GM23338 (cell line): Measurements from ENCODE around the gene RASSF6. TPM values are rescaled to one million over a fixed set of nuclear protein-coding genes. Genes with fewer than 3 reads are reported as not detected.

ENCODE experiments used
- ATAC-seq: fragments of 200-7000 bp; cut with Tn5 transposase; 3 replicates; pipeline ENCODE4 v1.9.1; 2020
- DNase-seq: peaks from one replicate; pipeline ENCODE4 v3.0.0-alpha.2; 2015; ENCODE audit warnings: low spot score
- H2AFZ ChIP-seq: fragments of 200-600 bp; sonication (generic); 2 replicates; pipeline ENCODE4 v1.8.0; 2016; ENCODE audit warnings: antibody characterized with exemption, mild to moderate bottlenecking, moderate library complexity
- H3F3A ChIP-seq: fragments of 200-600 bp; sonication (generic); replicated peaks from 2 replicates; pipeline ENCODE4 v1.8.0; 2017; ENCODE audit warnings: antibody characterized with exemption, mixed run types, low read depth
- H3K27ac ChIP-seq: fragments of 200-600 bp; sonication (generic); 2 replicates; pipeline ENCODE4 v1.6.1; 2016; ENCODE audit warnings: low read depth
- H3K27me3 ChIP-seq: fragments of 200-600 bp; sonication (generic); 2 replicates; pipeline ENCODE4 v1.8.0; 2016; ENCODE audit warnings: mild to moderate bottlenecking, mixed run types, moderate library complexity; ENCODE audit not compliant: insufficient read depth
- H3K36me3 ChIP-seq: fragments of 200-600 bp; sonication (generic); 2 replicates; pipeline ENCODE4 v1.8.0; 2016; ENCODE audit warnings: mild to moderate bottlenecking; ENCODE audit not compliant: insufficient read depth
- H3K4me1 ChIP-seq: fragments of 200-600 bp; sonication (generic); 2 replicates; pipeline ENCODE4 v1.8.0; 2016; ENCODE audit warnings: mild to moderate bottlenecking, moderate library complexity; ENCODE audit not compliant: insufficient read depth
- H3K4me2 ChIP-seq: fragments of 200-600 bp; sonication (generic); 2 replicates; pipeline ENCODE4 v1.7.1; 2017; ENCODE audit warnings: mixed run types
- H3K4me3 ChIP-seq: fragments of 200-600 bp; sonication (generic); 2 replicates; pipeline ENCODE4 v1.6.1; 2016; ENCODE audit warnings: mixed run types
- H3K79me2 ChIP-seq: fragments of 200-600 bp; sonication (generic); replicated peaks from 2 replicates; pipeline ENCODE4 v1.8.0; 2017; ENCODE audit warnings: mild to moderate bottlenecking; ENCODE audit not compliant: insufficient read depth
- H3K9me2 ChIP-seq: fragments of 200-600 bp; sonication (generic); 2 replicates; pipeline ENCODE4 v1.8.0; 2017; ENCODE audit not compliant: insufficient read depth
- H4K20me1 ChIP-seq: fragments of 200-600 bp; sonication (generic); replicated peaks from 2 replicates; pipeline ENCODE4 v1.8.0; 2017; ENCODE audit warnings: mild to moderate bottlenecking; ENCODE audit not compliant: insufficient read depth
- H3K27ac Mint-ChIP-seq: 2 replicates; pipeline ENCODE4 v1.8.0; 2020; ENCODE audit warnings: inconsistent platforms, mild to moderate bottlenecking, moderate library complexity, mixed read lengths
- H3K27me3 Mint-ChIP-seq: 3 replicates; pipeline ENCODE4 v1.8.0; 2022; ENCODE audit warnings: low read depth, mild to moderate bottlenecking, moderate library complexity, mixed read lengths, inconsistent platforms; ENCODE audit not compliant: insufficient read depth, poor library complexity
- H3K36me3 Mint-ChIP-seq: 3 replicates; pipeline ENCODE4 v1.8.0; 2021; ENCODE audit warnings: low read depth, mild to moderate bottlenecking, inconsistent platforms, moderate library complexity, mixed read lengths
- H3K4me1 Mint-ChIP-seq: 3 replicates; pipeline ENCODE4 v1.8.0; 2020; ENCODE audit warnings: mild to moderate bottlenecking, inconsistent platforms, mixed read lengths
- H3K4me3 Mint-ChIP-seq: 3 replicates; pipeline ENCODE4 v1.8.0; 2021; ENCODE audit warnings: moderate library complexity, mild to moderate bottlenecking, inconsistent platforms, mixed read lengths
- H3K9me3 Mint-ChIP-seq: 3 replicates; pipeline ENCODE4 v1.8.0; 2020; ENCODE audit warnings: moderate library complexity, mild to moderate bottlenecking, inconsistent platforms, mixed read lengths
- CTCF ChIP-seq, 2 experiments: fragments of 200-600 bp in 1 of 2; sonication (generic) in 1 of 2; conservative IDR thresholded peaks; 2 replicates each; pipeline versions ENCODE4 v1.5.1 to v1.6.1; 2016 to 2017; ENCODE audit warnings: antibody characterized with exemption in 2 of 2, low read depth in 2 of 2, mild to moderate bottlenecking in 2 of 2, moderate library complexity in 1 of 2
- JUNB ChIP-seq: IDR thresholded peaks from one replicate; pipeline ENCODE4 v1.6.1; 2016; ENCODE audit warnings: antibody characterized with exemption; ENCODE audit not compliant: unreplicated experiment
- NANOG ChIP-seq: IDR thresholded peaks from 2 replicates; pipeline ENCODE4 v1.6.1; 2016; ENCODE audit warnings: antibody characterized with exemption, borderline replicate concordance
- ZNF114 ChIP-seq: fragments of 250-450 bp; sonication (Bioruptor Pico); IDR thresholded peaks from 2 replicates; pipeline ENCODE4 v1.5.0; 2020; ENCODE audit warnings: mild to moderate bottlenecking, moderate library complexity
- ZNF331 ChIP-seq: fragments of 250-450 bp; sonication (Bioruptor Pico); IDR thresholded peaks from 2 replicates; pipeline ENCODE4 v1.5.0; 2020; ENCODE audit warnings: low read depth, mild to moderate bottlenecking, moderate library complexity
- polyA plus RNA-seq: library from polyadenylated mRNA; unstranded; fragments of >200 nt; fragmentation: Nextera tagmentation; extraction: Ambion mirVana; gene quantifications from 2 replicates; pipeline ENCODE4 v1.2.1, GENCODE V29; 2016
- total RNA-seq: library from RNA; depleted of rRNA; stranded (reverse); fragments of >200 nt; shearing (Covaris generic); gene quantifications from 2 replicates; pipeline ENCODE4 v1.2.3, GENCODE V29; 2014
- TF ChIP-seq, protein P1 (sequence below): fragments of 250-450 bp; sonication (Bioruptor Pico); IDR thresholded peaks from 2 replicates; pipeline ENCODE4 v1.5.0; 2020; ENCODE audit warnings: mild to moderate bottlenecking, moderate library complexity

RASSF6 gene
- total and polyA plus RNA-seq, 2 experiments from 2014 or later, result 0.14 to 0.79 TPM

GRCh38 chr4:73583666-73584065 lies 36.6 kb downstream of the RASSF6 start (continued):
- TF ChIP-seq, protein P1, sequence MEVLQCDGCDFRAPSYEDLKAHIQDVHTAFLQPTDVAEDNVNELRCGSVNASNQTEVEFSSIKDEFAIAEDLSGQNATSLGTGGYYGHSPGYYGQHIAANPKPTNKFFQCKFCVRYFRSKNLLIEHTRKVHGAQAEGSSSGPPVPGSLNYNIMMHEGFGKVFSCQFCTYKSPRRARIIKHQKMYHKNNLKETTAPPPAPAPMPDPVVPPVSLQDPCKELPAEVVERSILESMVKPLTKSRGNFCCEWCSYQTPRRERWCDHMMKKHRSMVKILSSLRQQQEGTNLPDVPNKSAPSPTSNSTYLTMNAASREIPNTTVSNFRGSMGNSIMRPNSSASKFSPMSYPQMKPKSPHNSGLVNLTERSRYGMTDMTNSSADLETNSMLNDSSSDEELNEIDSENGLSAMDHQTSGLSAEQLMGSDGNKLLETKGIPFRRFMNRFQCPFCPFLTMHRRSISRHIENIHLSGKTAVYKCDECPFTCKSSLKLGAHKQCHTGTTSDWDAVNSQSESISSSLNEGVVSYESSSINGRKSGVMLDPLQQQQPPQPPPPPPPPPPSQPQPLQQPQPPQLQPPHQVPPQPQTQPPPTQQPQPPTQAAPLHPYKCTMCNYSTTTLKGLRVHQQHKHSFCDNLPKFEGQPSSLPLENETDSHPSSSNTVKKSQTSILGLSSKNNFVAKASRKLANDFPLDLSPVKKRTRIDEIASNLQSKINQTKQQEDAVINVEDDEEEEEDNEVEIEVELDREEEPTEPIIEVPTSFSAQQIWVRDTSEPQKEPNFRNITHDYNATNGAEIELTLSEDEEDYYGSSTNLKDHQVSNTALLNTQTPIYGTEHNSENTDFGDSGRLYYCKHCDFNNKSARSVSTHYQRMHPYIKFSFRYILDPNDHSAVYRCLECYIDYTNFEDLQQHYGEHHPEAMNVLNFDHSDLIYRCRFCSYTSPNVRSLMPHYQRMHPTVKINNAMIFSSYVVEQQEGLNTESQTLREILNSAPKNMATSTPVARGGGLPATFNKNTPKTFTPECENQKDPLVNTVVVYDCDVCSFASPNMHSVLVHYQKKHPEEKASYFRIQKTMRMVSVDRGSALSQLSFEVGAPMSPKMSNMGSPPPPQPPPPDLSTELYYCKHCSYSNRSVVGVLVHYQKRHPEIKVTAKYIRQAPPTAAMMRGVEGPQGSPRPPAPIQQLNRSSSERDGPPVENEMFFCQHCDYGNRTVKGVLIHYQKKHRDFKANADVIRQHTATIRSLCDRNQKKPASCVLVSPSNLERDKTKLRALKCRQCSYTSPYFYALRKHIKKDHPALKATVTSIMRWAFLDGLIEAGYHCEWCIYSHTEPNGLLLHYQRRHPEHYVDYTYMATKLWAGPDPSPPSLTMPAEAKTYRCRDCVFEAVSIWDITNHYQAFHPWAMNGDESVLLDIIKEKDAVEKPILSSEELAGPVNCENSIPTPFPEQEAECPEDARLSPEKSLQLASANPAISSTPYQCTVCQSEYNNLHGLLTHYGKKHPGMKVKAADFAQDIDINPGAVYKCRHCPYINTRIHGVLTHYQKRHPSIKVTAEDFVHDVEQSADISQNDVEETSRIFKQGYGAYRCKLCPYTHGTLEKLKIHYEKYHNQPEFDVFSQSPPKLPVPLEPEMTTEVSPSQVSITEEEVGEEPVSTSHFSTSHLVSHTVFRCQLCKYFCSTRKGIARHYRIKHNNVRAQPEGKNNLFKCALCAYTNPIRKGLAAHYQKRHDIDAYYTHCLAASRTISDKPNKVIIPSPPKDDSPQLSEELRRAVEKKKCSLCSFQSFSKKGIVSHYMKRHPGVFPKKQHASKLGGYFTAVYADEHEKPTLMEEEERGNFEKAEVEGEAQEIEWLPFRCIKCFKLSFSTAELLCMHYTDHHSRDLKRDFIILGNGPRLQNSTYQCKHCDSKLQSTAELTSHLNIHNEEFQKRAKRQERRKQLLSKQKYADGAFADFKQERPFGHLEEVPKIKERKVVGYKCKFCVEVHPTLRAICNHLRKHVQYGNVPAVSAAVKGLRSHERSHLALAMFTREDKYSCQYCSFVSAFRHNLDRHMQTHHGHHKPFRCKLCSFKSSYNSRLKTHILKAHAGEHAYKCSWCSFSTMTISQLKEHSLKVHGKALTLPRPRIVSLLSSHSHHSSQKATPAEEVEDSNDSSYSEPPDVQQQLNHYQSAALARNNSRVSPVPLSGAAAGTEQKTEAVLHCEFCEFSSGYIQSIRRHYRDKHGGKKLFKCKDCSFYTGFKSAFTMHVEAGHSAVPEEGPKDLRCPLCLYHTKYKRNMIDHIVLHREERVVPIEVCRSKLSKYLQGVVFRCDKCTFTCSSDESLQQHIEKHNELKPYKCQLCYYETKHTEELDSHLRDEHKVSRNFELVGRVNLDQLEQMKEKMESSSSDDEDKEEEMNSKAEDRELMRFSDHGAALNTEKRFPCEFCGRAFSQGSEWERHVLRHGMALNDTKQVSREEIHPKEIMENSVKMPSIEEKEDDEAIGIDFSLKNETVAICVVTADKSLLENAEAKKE (CRISPR knock-in tag), result peak; percentile 48; the same call in 1 of the 2 replicates
- peak; percentile 58; the same call in 1 of the 2 replicates for TF ChIP-seq NANOG

GRCh38 chr4:73577371-73577770 lies 42.9 kb downstream of the RASSF6 start:
- H3K4me2 ChIP-seq, result no peak overlapping the region
- H3K79me2 ChIP-seq, result no peaks in the 10 kb centered on the region
- Mint-ChIP-seq H3K9me3 (no peaks in the 10 kb centered on the region), H3K36me3 (no peaks in the 10 kb centered on the region; the same call in 2 of the 3 replicates), H3K4me3 (no peak overlapping the region), H3K27me3 (no peaks in the 10 kb centered on the region), H3K27ac (no peak overlapping the region), H3K4me1 (peaks cover 23% of the 10 kb centered on the region)
- H3K36me3 ChIP-seq, result no peaks in the 10 kb centered on the region
- H3K27ac ChIP-seq, result no peak overlapping the region
- no peak for ATAC-seq
- no peak overlapping the region for H2AFZ ChIP-seq
- no peak for DNase-seq
- H3K4me1 ChIP-seq, result no peaks in the 10 kb centered on the region
- no peaks in the 10 kb centered on the region for H3K9me2 ChIP-seq
- H4K20me1 ChIP-seq, result no peaks in the 10 kb centered on the region
- no peaks in the 10 kb centered on the region for H3K27me3 ChIP-seq
- H3K4me3 ChIP-seq, result no peak overlapping the region
- H3F3A ChIP-seq, result no peaks in the 10 kb centered on the region
- TF ChIP-seq JUNB (no peak), CTCF (conservative IDR thresholded peaks at IDR 0.05; ENCODE audit: low read depth in 2 of 2) (no peak), ZNF114 (CRISPR knock-in tag) (no peak), ZNF331 (CRISPR knock-in tag) (no peak)
